ENCODE data around the gene SLAMF1.
"Not testable (repeated sequence)": the region's sequence is repeated elsewhere in the genome, so short reads cannot be mapped to it uniquely, and the experiment has no call there.

Gene SLAMF1

GRCh38 chr1:160646711-160647328 lies at the start of gene SLAMF1:
SLAMF1 (minus strand) TSS chr1:160647044; CDS start chr1:160646945, 99 bp downstream.
- H3K27me3 ChIP-seq (ENCODE audit: control insufficient read depth, insufficient read depth, low read length) = no peaks in the 10 kb centered on the region
- peaks cover 7% of the 10 kb centered on the region for H3K4me1 ChIP-seq (ENCODE audit: control insufficient read depth, insufficient read depth, low read length)
- H3K9me3 ChIP-seq (ENCODE audit: control insufficient read depth, low read length) = no peaks in the 10 kb centered on the region
- H3K9ac ChIP-seq (ENCODE audit: low read length) = no peak within 1 kb of the TSS
- no peaks in the 10 kb centered on the region for H3K36me3 ChIP-seq (ENCODE audit: control insufficient read depth, insufficient read depth, low read length)
- H3K4me3 ChIP-seq (ENCODE audit: low read length) = no peak within 1 kb of the TSS

GRCh38 chr1:160692390-160692789 lies 45.5 kb upstream of the SLAMF1 start:
- not testable (repeated sequence) for H3K36me3 ChIP-seq (ENCODE audit: control insufficient read depth, insufficient read depth, low read length); H3K4me3 ChIP-seq (ENCODE audit: low read length); H3K9me3 ChIP-seq (ENCODE audit: control insufficient read depth, low read length); H3K4me1 ChIP-seq (ENCODE audit: control insufficient read depth, insufficient read depth, low read length); H3K27me3 ChIP-seq (ENCODE audit: control insufficient read depth, insufficient read depth, low read length); H3K9ac ChIP-seq (ENCODE audit: low read length)

GRCh38 chr1:160685266-160685665 lies 38.4 kb upstream of the SLAMF1 start:
- no peaks in the 10 kb centered on the region for H3K9me3 ChIP-seq (ENCODE audit: control insufficient read depth, low read length)
- H3K36me3 ChIP-seq (ENCODE audit: control insufficient read depth, insufficient read depth, low read length) = no peaks in the 10 kb centered on the region
- no peak overlapping the region for H3K9ac ChIP-seq (ENCODE audit: low read length)
- H3K4me3 ChIP-seq (ENCODE audit: low read length) = no peak overlapping the region
- H3K27me3 ChIP-seq (ENCODE audit: control insufficient read depth, insufficient read depth, low read length) = no peaks in the 10 kb centered on the region
- H3K4me1 ChIP-seq (ENCODE audit: control insufficient read depth, insufficient read depth, low read length) = no peaks in the 10 kb centered on the region

GRCh38 chr1:160682983-160683865 lies 36.4 kb upstream of the SLAMF1 start:
- Histone ChIP-seq H3K9ac (ENCODE audit: low read length) (no peak overlapping the region), H3K36me3 (ENCODE audit: control insufficient read depth, insufficient read depth, low read length) (no peaks in the 10 kb centered on the region), H3K27me3 (ENCODE audit: control insufficient read depth, insufficient read depth, low read length) (no peaks in the 10 kb centered on the region), H3K4me1 (ENCODE audit: control insufficient read depth, insufficient read depth, low read length) (no peaks in the 10 kb centered on the region), H3K9me3 (ENCODE audit: control insufficient read depth, low read length) (no peaks in the 10 kb centered on the region), H3K4me3 (ENCODE audit: low read length) (no peak overlapping the region)

- H3K36me3 ChIP-seq (ENCODE audit: control insufficient read depth, insufficient read depth, low read length) = no peaks in the 10 kb centered on the region
- H3K4me1 ChIP-seq (ENCODE audit: control insufficient read depth, insufficient read depth, low read length) = no peaks in the 10 kb centered on the region
- no peak overlapping the region for H3K9ac ChIP-seq (ENCODE audit: low read length)
- H3K4me3 ChIP-seq (ENCODE audit: low read length) = no peak overlapping the region
- no peaks in the 10 kb centered on the region for H3K9me3 ChIP-seq (ENCODE audit: control insufficient read depth, low read length)
- H3K27me3 ChIP-seq (ENCODE audit: control insufficient read depth, insufficient read depth, low read length) = no peaks in the 10 kb centered on the region
Observed at GRCh38 chr1:160681891-160682140, 35.0 kb upstream of the SLAMF1 start.

- H3K9me3 ChIP-seq (ENCODE audit: control insufficient read depth, low read length) = no peaks in the 10 kb centered on the region
- no peaks in the 10 kb centered on the region for H3K4me1 ChIP-seq (ENCODE audit: control insufficient read depth, insufficient read depth, low read length)
- no peaks in the 10 kb centered on the region for H3K27me3 ChIP-seq (ENCODE audit: control insufficient read depth, insufficient read depth, low read length)
- no peak overlapping the region for H3K9ac ChIP-seq (ENCODE audit: low read length)
- H3K36me3 ChIP-seq (ENCODE audit: control insufficient read depth, insufficient read depth, low read length) = no peaks in the 10 kb centered on the region
- no peak overlapping the region for H3K4me3 ChIP-seq (ENCODE audit: low read length)
Observed at GRCh38 chr1:160681066-160681890, 34.4 kb upstream of the SLAMF1 start.

GRCh38 chr1:160680399-160680798 lies 33.6 kb upstream of the SLAMF1 start:
- no peak overlapping the region for H3K9ac ChIP-seq (ENCODE audit: low read length)
- no peaks in the 10 kb centered on the region for H3K27me3 ChIP-seq (ENCODE audit: control insufficient read depth, insufficient read depth, low read length)
- H3K36me3 ChIP-seq (ENCODE audit: control insufficient read depth, insufficient read depth, low read length) = no peaks in the 10 kb centered on the region
- H3K4me1 ChIP-seq (ENCODE audit: control insufficient read depth, insufficient read depth, low read length) = no peaks in the 10 kb centered on the region
- H3K4me3 ChIP-seq (ENCODE audit: low read length) = no peak overlapping the region
- no peaks in the 10 kb centered on the region for H3K9me3 ChIP-seq (ENCODE audit: control insufficient read depth, low read length)

GRCh38 chr1:160679893-160680292 lies 33.0 kb upstream of the SLAMF1 start:
- H3K4me1 ChIP-seq (ENCODE audit: control insufficient read depth, insufficient read depth, low read length) = no peaks in the 10 kb centered on the region

GRCh38 chr1:160676869-160677597 lies 30.2 kb upstream of the SLAMF1 start:
- Histone ChIP-seq H3K4me1 (ENCODE audit: control insufficient read depth, insufficient read depth, low read length) (no peaks in the 10 kb centered on the region), H3K4me3 (ENCODE audit: low read length) (no peak overlapping the region), H3K36me3 (ENCODE audit: control insufficient read depth, insufficient read depth, low read length) (no peaks in the 10 kb centered on the region), H3K9ac (ENCODE audit: low read length) (no peak overlapping the region), H3K27me3 (ENCODE audit: control insufficient read depth, insufficient read depth, low read length) (no peaks in the 10 kb centered on the region), H3K9me3 (ENCODE audit: control insufficient read depth, low read length) (no peaks in the 10 kb centered on the region)

More at GRCh38 chr1:160679893-160680292, 33.0 kb upstream of the SLAMF1 start:
- Histone ChIP-seq H3K9me3 (ENCODE audit: control insufficient read depth, low read length) (no peaks in the 10 kb centered on the region), H3K4me3 (ENCODE audit: low read length) (no peak overlapping the region), H3K36me3 (ENCODE audit: control insufficient read depth, insufficient read depth, low read length) (no peaks in the 10 kb centered on the region), H3K27me3 (ENCODE audit: control insufficient read depth, insufficient read depth, low read length) (no peaks in the 10 kb centered on the region), H3K9ac (ENCODE audit: low read length) (no peak overlapping the region)

GRCh38 chr1:160675641-160676410 lies 29.0 kb upstream of the SLAMF1 start:
- Histone ChIP-seq H3K9me3 (ENCODE audit: control insufficient read depth, low read length) (no peaks in the 10 kb centered on the region), H3K9ac (ENCODE audit: low read length) (no peak overlapping the region), H3K36me3 (ENCODE audit: control insufficient read depth, insufficient read depth, low read length) (no peaks in the 10 kb centered on the region), H3K4me3 (ENCODE audit: low read length) (no peak overlapping the region), H3K4me1 (ENCODE audit: control insufficient read depth, insufficient read depth, low read length) (no peaks in the 10 kb centered on the region), H3K27me3 (ENCODE audit: control insufficient read depth, insufficient read depth, low read length) (no peaks in the 10 kb centered on the region)

GRCh38 chr1:160674415-160674814 lies 27.6 kb upstream of the SLAMF1 start:
- H3K9me3 ChIP-seq (ENCODE audit: control insufficient read depth, low read length) = no peaks in the 10 kb centered on the region
- no peaks in the 10 kb centered on the region for H3K36me3 ChIP-seq (ENCODE audit: control insufficient read depth, insufficient read depth, low read length)
- H3K4me3 ChIP-seq (ENCODE audit: low read length) = no peak overlapping the region
- no peaks in the 10 kb centered on the region for H3K27me3 ChIP-seq (ENCODE audit: control insufficient read depth, insufficient read depth, low read length)
- H3K9ac ChIP-seq (ENCODE audit: low read length) = no peak overlapping the region
- H3K4me1 ChIP-seq (ENCODE audit: control insufficient read depth, insufficient read depth, low read length) = no peaks in the 10 kb centered on the region
